HG03378 (cell line): ENCODE data around the gene ABCD3.
"Not testable (repeated sequence)": the region's sequence is repeated elsewhere in the genome, so short reads cannot be mapped to it uniquely, and the experiment has no call there.

Experiments
- ATAC-seq: cut with Tn5 transposase; IDR thresholded peaks from one replicate; pipeline ENCODE4 v1.9.1; 2021; ENCODE audit warnings: mild to moderate bottlenecking, moderate library complexity; ENCODE audit not compliant: unreplicated experiment

The ABCD3 gene

GRCh38 chr1:94543893-94544635 lies 125.9 kb downstream of the ABCD3 start:
- no peak for ATAC-seq

GRCh38 chr1:94544706-94545490 lies 126.7 kb downstream of the ABCD3 start:
- ATAC-seq, result no peak

GRCh38 chr1:94549706-94550105 lies 131.5 kb downstream of the ABCD3 start:
- ATAC-seq, result no peak

- no peak for ATAC-seq
Measured at GRCh38 chr1:94550396-94550795, 132.2 kb downstream of the ABCD3 start.

- no peak for ATAC-seq
Measured at GRCh38 chr1:94550800-94551241, 132.6 kb downstream of the ABCD3 start.

- no peak for ATAC-seq
Measured at GRCh38 chr1:94551449-94551848, 133.3 kb downstream of the ABCD3 start.

- ATAC-seq, result no peak
Measured at GRCh38 chr1:94552071-94552586, 133.9 kb downstream of the ABCD3 start.

GRCh38 chr1:94553323-94553730 lies 135.1 kb downstream of the ABCD3 start:
- no peak for ATAC-seq

- no peak for ATAC-seq
Measured at GRCh38 chr1:94553931-94554330, 135.7 kb downstream of the ABCD3 start.

- ATAC-seq, result no peak
Measured at GRCh38 chr1:94554580-94554979, 136.4 kb downstream of the ABCD3 start.

GRCh38 chr1:94555091-94555490 lies 136.9 kb downstream of the ABCD3 start:
- no peak for ATAC-seq

- ATAC-seq, result no peak
Measured at GRCh38 chr1:94559921-94560320, 141.7 kb downstream of the ABCD3 start.

GRCh38 chr1:94560333-94560732 lies 142.1 kb downstream of the ABCD3 start:
- ATAC-seq, result no peak

GRCh38 chr1:94562519-94563260 lies 144.5 kb downstream of the ABCD3 start:
- ATAC-seq, result no peak

GRCh38 chr1:94565901-94566300 lies 147.7 kb downstream of the ABCD3 start:
- ATAC-seq, result no peak

- not testable (repeated sequence) for ATAC-seq
Measured at GRCh38 chr1:94566436-94566835, 148.2 kb downstream of the ABCD3 start.

GRCh38 chr1:94567975-94568607 lies 149.9 kb downstream of the ABCD3 start:
- ATAC-seq, result not testable (repeated sequence)
